NCI-H2196 treated with DMSO at 0.1 percent for 48 hours (cell line): ENCODE data around the gene C11orf98.
"Not testable (repeated sequence)": the region's sequence is repeated elsewhere in the genome, so short reads cannot be mapped to it uniquely, and the experiment has no call there.

Experiments used
- DNase-seq: peaks from one replicate; lab custom pipeline; 2025; ENCODE audit not compliant: unreplicated experiment; lab: John Stamatoyannopoulos, UW

C11orf98 gene

DNA sequence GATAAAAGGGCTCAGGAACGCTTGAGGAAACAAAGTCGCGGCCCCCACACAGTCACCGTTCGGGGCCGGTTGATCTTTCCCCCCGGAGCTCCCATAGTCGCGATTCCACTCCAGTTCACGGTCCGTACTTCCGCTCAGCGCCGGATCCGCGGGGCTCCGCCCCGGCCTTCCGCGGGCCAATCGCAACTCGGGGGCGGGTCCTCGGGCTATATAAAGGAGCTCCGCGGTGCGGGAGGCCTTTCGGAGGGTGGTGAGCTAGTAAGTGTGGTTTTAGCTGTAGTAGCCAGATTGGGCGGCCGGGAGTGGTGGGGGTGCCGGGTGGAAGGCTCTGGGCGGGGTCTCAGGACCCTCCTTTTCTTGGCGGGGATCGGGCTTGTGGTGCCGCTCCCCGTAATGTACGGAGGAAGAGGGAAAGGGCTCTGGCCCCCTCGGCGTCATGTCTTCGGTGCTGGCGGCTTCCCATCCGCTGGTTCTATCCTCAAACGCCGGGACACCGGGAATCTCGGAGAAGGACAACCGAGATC is at the start of gene C11orf98, which contains the start of gene CSKMT:
Gene C11orf98 (minus strand): TSS at position 136 of the 524 bp plus-strand sequence. CDS start 41 bp downstream, at position 95.
Gene CSKMT (plus strand): TSS at position 238 of the 524 bp plus-strand sequence. CDS start 568 bp downstream, outside the sequence.
- peak; percentile 78 for DNase-seq

DNA sequence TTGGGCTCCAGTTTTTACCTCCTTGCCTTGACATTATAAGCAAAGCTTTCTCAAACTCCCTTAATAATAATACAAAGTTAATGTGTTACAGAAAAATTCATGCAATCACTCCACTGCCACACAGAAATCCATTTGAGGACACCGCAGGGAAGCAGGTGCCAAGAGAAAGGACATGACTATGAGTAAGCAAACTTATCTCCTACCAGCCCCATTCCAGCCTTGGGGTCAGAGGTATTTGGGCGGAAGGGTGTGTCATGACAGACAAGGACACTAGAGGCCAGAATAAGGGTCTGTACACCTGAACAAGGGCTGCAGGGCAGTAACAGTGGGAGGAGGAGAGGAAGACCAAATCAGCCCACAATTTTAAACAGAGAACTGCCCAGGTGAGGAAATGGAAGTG is 48.3 kb upstream of the C11orf98 start:
- DNase-seq = no peak

DNA sequence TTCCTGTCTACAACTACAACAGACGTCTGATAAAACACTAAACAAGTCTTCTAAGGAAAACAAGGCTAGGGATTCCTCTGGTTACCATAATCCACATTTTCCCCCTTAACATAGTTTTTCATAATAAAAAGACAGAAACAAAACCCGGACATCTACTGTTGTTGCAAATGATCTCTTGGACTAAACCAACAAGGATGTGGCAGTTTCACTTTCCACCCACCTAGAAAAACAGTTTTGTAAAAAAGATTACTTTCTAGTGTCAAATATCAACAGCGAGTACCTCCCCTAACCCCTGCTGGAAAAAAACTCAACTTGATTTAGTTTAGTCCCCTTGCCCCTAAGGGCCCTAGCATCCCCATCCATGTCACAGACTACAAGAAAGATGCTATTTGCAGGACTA is 47.9 kb upstream of the C11orf98 start:
- no peak for DNase-seq

DNA sequence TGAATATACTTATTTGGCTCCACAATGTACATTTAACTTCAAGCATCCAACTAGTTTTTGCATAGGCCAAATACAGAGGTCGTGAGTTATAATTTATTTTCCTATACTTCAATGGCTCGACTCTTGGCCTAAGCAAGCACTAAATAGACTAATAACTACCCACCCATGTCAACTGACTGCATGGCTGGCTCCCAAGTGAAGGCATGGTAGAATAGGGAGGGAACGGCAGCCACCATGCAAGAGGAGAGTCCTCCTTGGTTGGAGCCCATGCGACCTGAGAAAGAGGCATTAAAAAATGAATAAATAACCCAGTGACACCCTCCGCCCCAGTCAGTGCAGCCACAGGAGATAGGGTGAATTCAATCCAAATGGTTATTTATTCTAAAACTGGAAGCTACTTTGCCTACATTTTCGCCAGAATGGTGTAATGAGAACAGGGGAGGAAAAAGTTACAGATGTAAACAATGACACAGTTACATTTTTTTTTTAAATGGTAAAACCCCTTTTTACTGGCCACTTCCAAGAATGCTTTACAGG is 47.3 kb upstream of the C11orf98 start:
- DNase-seq = no peak

DNA sequence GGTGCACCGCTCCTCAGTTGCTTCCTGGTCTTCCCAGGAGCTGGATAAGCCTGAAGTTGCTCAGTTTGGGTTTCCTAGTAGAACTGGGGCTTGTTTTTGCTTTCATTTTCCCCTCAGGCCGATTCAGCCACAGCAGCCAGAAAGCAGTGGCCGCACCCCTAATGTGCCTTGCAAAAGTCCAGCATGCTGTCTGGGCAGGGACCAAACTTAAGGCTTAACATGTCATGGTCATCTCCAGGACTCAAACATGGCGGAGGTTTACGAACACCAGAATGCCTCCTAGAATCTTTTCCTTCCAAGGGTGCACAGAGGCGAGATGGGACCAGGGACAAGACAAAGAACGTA is 45.0 kb upstream of the C11orf98 start:
- DNase-seq = peak; percentile 23

DNA sequence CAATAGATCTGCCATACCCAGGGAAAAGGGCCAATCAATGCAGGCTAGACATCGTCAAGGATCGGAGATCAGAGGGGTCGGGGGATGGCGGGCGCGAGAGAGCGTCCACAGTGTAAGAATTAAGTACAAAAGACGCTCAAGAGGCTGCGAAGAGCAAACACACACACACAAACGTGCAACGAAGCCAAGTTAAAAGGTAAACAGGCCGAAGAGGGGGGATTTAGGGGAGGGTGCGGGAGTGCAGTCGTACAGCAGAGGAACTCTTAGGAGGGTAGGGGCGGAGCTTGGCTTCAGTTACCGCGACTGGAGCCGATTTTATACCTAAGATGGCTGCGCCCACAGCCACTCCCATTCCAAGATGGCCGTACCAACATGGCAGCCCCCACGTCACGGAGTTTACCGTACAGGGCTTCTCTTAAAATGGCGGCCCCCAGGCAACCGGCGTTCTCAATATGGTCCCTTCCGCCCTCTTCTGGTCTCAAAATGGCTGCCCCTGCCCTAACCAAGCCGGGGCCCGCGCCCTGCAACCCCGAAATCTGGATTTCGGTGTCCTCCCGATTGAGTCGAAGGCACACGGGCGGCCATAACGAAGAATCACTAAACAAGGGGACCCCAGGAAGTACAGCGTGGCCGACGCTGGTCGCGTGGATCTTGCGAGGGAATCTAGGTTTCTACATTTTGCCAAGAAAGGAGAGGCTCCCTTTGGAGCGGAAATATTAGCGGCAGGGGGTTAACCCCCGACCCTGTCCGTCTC is 44.4 kb upstream of the C11orf98 start:
- DNase-seq = peak; percentile 97

DNA sequence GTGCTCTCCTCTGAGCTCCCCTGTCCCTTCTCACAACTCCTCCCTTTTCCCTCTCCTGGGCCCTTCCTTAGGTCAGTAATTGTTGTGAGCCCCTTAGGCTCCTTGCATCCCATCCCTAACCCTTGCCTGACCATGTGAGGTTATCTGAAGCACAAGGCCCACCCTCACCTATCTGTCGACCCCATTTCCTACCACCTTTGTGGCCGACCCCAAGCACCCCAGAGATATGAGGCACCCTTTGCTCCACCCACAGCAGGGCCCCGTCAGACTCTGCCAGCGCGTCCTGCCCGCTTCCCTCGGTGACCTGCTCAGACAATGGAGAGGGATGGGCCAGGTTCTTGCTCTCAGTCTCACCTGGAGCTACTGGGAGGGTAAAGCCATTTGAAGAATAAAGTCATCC is 43.8 kb upstream of the C11orf98 start:
- peak; percentile 62 for DNase-seq

DNA sequence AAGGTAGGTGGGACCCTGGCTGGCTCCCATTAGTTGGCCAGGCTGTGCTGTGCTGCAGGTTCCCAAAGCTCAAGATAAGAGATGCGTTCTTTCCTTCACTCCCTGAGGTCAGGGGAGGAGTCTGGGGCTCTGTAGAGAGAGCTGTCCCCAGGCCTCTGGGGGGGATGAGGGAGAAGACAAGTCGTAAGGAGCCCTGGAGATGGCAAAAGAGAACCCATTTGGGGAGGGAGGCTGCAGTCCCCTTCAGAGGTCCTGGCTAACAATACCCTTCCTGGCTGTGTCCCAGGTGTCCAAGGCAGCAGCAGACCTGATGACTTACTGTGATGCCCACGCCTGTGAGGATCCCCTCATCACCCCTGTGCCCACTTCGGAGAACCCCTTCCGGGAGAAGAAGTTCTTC is 43.4 kb upstream of the C11orf98 start:
- DNase-seq = no peak

DNA sequence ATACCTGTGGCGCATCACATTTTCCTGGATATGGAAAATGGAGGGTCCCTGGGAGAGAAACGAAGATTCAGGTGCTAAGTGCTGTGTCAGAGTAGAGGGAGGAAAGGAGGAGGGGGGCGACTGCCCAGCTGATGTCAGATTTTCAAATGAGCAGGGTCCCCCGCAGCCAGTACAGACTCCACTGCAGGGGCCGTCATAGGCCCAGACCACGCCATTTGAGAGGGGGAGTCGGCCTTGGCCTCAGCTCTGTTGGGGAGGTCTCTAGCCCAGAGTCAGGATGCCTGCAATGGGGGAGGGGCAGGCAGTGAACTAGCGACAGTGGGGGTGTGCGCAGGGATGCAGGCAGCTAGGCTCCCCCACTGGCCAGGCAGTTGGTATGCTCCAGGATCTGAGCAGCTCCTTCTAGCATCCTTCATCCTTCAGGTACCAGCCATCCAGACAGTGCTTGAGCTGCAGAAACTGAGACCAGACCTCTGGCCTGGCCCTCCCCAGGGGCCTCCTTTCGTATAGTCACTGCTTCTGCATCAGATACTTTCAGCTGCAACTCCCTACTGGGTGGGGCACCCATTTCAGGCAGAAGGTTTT is 42.4 kb upstream of the C11orf98 start, which contains the start of the genes BSCL2 and GNG3:
Gene BSCL2 (minus strand): TSS at position 148 of the 585 bp plus-strand sequence. CDS start 229 bp downstream, outside the sequence.
Gene GNG3 (plus strand): TSS at position 400 of the 585 bp plus-strand sequence. CDS start 620 bp downstream, outside the sequence.
- peak; percentile 12 for DNase-seq

DNA sequence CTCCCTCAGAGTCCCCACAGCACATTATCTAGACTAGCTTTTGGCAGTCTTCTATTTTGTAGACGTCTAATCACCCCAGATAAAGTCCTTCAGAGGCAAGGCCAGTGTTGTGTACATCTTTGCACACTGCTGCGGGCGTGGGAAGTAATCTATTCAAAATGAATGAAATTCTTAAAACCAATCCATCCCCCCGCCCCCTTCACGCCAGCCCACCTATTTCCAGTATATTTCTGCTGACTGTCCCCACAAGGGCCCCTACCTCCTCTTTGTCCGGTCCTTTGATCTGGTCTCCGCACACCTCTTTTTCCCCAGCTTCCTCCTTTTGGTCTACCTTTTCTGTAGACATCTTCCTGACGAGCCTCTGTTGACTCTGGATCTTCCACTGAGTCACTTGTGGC is 41.8 kb upstream of the C11orf98 start:
- no peak for DNase-seq

DNA sequence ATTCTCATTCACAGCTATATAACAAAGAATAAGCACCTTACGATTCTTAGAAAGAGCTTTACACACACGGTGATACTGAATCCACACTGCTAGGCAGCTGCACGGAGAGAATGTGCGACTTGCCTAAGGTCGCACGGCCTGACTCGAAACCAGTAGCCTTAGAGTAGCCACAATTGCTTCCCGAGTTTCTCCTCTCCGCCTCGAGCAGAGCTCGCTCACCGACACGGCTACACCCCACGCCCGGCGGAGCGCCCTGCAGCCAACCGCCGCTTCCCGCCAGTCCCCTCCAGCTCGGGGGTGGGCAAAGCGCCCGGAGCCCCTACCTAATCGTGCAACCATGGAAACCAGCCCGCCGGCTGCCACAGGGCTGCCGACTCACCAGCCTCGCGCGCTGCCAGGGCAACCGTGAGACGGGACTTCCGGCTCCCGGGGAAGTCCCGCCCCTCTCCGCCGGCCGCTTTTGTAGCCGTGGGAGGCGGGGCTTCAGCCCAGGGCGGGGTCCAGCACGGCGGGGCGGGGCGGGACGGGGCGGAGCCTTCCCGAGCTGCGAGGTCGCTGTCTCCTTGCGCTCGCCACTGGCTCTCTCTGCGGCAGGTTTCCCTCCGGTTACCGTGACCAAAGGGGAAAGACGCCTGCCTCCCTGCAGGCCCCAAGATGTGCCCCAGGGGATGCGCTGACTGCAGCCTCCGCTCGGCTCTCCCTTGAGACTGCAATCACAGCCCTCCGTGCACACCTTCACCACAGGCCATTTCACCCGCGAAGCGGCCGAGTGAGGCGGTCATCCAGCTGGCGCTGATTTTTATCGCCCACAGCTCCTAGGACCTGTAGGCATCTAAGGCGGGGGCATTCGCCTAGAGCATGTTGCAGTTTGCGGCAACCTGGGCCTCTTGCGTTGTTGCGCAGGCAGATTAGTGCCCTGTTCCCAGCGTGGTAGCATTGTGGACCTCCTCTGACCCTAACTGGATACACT is 41.2 kb upstream of the C11orf98 start:
- peak; percentile 88 for DNase-seq

DNA sequence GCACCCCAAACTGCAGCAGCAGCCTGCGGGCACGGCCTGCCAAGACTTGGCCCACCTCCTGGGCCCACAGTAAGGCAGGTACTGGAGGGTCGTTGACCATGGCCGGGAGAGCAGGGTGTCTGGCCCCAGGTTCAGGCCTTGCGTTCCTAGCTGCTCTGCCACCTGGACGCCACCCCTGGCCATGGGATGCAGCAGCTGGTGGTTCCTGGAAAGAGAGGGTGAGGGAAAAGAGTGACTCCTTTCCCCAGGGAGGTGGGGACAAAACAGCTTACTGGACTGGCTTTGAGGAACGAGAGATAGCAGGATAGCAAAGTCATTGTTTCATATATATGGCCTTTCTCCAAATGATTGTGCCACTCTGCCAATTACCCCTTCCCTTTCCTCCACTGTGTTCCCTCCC is 40.4 kb upstream of the C11orf98 start:
- peak; percentile 33 for DNase-seq

DNA sequence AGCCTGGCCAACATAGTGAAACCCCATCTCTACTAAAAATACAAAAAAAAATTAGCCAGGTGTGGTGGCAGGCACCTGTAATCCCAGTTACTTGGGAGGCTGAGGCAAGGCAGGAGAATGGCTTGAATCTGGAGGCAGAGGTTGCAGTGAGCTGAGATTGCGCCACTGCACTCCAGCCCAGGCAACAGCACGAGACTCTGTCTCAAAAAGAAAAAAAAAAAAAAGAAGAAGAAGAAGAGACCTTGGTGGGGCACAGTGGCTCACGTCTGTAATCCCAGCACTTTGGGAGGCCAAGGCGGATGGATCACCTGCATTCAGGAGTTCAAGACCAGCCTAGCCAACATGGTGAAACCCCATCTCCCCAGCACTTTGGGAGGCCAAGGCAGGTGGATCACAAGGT is 38.9 kb upstream of the C11orf98 start:
- DNase-seq = not testable (repeated sequence)

DNA sequence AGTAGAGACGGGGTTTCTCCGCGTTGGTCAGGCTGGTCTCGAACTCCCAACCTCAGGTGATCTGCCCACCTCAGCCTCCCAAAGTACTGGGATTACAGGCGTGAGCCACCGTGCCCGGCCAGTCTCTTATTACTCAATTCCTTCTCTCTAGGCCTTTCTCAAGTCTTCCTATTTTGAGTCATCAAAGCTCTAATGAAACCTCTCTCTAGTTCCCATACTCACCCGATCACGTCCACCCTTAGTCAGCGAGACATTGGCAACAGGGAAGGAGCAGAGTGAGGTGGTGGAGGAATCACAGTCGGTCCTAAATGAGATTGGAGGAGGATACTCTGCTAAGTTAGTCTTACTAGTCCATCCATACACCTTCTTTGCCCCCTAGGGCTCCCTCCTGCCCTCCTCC is 37.2 kb upstream of the C11orf98 start:
- DNase-seq = no peak

DNA sequence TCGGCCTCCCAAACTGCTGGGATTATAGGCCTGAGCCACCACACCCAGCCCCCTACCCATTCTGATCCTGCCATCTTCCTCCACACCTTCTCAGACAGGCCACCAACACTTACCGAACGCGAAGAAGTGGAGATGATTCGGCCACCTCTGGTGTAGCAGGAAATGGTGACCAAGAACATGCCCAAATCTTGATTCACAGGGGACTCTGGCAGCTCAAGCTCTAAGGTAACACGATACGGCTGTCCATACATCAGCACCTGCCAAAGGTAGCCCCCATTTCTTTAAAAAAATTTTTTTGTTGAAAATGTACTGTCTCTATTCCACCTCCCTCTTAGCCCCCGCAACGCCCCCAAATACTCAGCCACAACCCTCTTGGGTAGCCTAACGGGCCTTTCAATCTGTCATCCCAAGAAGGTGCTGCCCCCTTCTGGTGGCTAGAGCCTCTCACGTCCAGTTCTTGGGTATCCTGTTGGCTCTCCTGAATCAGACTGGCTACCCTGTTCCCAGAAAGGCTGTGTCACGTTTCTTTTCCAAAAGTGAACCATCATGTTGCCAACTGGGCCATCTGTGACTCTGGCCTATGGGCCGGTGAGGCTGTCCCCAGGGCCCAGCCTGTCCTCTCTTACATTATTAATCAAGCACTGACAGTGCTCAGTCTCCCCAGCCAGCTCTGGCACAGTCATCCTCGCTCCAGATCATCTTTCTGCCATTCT is 29.6 kb upstream of the C11orf98 start:
- no peak for DNase-seq

DNA sequence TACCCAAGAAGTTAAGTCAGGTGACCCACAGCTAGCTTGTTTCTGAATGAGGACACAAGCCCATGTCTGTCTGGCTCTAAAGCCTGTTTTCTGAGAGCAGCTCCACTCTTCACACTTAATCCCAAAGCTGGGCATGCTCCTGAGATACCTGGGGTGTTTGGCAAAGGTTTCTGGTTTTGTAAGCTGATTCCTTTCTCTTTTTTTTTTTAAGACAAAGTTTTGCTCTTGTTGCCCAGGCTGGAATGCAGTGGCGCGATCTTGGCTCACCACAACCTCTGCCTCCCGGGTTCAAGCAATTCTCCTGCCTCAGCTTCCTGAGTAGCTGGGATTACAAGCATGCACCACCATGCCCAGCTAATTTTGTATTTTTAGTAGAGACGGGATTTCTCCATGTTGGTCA is 28.6 kb upstream of the C11orf98 start:
- DNase-seq = not testable (repeated sequence)

DNA sequence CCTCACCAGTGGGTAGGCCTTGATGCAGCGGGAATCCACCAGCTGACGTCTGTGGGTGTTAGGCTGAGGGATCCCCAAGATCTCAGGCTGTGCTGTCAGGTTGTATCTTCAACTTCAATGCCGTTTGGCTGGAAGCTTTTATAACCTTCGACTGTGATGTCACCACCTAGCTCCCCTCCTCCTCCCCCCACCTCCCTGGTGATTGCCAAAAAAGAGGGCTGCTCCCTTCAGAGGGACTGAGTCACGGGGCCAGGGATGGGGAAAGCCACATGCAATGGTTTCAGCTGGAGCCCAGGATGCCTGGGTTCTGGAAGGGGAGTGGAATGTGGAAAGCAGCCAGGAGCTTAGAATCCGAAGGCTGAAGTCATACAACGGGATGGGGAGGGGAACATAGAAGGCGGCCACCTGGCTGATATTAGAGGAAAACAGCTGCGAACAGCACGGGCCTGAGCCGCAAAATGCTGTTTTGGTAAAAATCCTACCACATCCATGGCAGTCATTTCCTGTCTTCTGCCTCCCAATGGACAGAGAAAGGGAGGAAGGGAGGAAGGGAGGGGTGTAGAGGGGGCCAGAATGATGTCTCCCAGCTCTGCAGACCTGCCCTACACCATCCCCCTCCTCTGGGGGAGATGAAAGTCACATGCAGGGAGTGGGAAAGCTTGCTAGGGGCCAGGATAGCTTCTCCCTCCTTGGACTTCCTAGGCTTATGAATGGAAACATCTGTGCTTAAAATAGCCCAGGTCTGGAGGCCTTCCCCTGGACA is 24.6 kb upstream of the C11orf98 start, which contains the start of gene LRRN4CL:
Gene LRRN4CL (minus strand): TSS at position 110 of the 763 bp plus-strand sequence. CDS start 1,022 bp downstream, outside the sequence.
- DNase-seq = no peak

DNA sequence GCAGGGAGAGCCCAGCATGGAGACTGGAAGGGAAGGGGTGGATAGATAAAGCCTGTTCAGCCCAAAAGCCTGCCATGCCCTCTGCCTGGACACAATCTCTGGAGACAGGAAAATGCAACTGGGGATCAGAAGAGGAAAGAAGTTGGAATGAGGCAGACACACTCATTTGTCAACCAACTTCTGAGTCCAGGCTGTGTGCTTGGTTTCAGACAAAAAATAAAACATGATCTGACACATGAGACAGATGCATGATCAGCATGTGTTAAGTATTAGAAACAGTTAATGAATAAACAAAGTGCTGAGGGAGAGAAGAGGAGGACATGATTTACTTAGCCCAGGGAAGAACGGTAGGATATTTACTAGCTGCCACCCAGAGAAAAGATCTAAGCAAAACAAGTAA is 23.5 kb upstream of the C11orf98 start:
- DNase-seq = no peak
